HG03095 (cell line): ENCODE measurements around the gene LPCAT3.
A peak's percentile ranks its signal among the peaks of the same experiment; 100 is the strongest.

Experiments
- ATAC-seq: cut with Tn5 transposase; IDR thresholded peaks from one replicate; pipeline ENCODE4 v1.9.1; 2021; ENCODE audit warnings: moderate library complexity; ENCODE audit not compliant: unreplicated experiment

Gene LPCAT3

DNA sequence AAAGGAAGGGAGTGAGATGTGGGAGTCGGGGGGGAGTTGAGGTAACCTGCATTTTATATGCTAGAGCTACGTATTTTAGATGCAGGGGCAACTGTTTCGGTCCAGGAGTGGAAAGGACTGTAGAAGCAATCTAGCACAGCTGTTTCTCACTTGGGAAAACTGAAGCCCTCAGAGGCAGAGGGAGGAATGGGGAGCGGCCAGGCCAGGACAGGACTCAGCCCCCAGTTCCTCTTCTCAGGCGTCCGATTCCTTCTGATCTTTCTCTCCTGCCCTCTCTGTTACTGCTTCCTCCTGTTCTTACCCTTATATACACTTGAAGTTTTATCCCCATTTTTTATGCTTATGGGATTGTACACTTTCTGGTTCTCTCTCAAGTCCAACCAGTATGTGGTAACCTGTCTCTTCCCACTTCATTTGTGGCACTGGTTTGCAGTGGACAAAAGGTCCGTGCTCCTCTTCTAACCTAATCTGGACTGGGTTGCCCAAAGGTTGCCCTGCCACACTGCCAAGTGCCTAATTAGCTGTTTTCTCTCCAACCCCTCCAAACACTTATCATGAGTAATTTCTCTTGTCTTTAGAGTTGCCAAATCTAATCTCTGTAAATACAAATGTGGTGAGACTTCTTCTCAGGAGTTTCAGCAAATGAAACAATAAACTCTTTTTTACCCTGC, 16.2 kb downstream of the LPCAT3 start:
- no peak for ATAC-seq

- ATAC-seq: no peak
These were observed 19.4 kb downstream of the LPCAT3 start for GRCh38 chr12:6998715-6999451.

GRCh38 chr12:6996040-6996441, 22.2 kb downstream of the LPCAT3 start:
- ATAC-seq: no peak

DNA sequence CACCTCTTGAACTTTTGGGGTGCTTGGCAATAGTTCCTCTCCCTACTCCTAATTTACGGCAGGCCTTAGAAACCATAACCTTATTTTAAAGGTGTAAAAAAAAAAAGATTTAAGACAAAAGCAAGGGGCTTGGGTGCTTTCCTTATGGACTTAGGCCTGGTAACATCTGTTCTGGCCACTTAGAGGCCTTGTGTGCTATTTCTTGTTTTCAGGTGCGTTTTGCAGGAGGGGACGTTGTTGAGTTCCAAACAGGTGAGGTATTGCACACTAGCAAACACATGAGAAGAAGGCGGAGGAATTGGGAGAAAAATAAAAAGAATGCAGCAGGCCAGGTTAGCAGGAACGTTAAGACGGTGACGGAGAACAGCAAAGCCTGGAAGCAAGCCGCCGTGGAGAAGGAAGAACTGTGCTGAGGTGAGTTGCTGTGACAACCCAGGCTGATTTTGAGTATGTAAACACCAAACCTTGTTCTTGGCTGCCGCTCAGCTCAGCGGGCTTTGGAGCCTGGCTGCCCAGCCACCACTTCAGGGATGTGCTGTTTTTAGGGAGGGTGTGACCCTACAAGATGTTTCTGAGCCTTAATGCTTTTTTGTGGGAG, 30.2 kb downstream of the LPCAT3 start:
- no peak for ATAC-seq

DNA sequence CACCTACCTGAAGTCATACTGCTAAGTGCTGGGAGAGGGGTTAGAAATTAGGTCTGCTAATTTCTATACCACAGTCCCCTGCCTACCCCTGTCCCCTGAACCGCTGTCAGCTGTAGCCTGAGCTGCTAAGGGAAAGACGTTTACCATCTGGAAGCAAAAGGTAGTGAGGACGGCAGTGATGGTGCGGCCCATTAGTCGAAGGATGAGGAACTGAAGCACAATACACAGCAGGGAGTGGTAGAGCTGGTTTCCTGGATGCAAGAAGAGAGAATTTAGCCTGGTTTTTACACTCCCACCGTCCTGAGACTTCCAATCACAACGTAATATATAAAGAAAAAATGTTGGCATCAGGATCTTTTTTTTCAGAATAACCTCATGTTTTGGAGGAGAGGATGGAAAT, 35.7 kb downstream of the LPCAT3 start:
- no peak for ATAC-seq

- ATAC-seq: no peak
These were observed 36.9 kb downstream of the LPCAT3 start for GRCh38 chr12:6981152-6982052.

GRCh38 chr12:6980740-6981139, 37.5 kb downstream of the LPCAT3 start:
- no peak for ATAC-seq

GRCh38 chr12:6980075-6980474, 38.2 kb downstream of the LPCAT3 start:
- no peak for ATAC-seq

- ATAC-seq: no peak
These were observed 38.8 kb downstream of the LPCAT3 start for GRCh38 chr12:6979453-6979852.

DNA sequence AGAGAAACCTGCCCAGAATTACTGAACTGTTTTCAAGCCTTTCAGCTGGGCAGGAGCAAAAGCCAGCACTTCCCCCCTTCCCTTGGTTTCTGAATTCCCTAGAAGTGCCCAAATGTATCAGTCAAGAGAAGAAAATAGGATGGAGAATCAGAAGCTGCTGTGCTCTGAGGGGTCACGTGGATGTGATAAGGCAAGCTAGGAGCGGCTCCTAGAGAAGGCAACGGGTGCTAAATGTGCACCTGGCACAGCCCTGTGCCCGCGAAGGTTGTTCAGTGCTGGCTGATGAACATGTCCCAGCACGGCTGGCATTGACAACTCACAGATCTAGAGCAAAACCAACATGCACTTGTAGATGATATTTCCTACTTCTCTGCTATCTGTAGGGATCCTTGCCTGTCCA, 39.3 kb downstream of the LPCAT3 start:
- ATAC-seq: no peak

- no peak for ATAC-seq
These were observed 39.7 kb downstream of the LPCAT3 start for GRCh38 chr12:6978611-6979011.

DNA sequence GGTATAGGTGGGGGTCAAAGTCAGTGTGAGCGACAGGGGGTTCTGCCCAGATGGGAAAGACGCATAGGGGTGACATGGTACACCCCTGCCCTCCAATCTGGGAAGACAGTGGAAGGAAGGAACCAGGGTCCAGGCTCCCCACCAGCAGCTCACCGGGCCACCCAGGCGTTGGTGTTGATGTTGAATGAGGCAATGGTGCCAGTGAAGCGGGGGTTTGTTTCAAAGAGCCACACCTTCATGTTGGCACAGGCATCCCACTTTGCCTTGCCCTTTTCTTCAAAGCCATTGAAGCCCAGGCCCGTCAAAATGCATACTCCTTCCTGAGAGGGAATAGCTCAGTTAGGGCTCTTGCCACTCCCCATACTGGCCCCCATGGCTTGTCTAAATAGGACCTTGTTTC, 40.1 kb downstream of the LPCAT3 start:
- no peak for ATAC-seq

DNA sequence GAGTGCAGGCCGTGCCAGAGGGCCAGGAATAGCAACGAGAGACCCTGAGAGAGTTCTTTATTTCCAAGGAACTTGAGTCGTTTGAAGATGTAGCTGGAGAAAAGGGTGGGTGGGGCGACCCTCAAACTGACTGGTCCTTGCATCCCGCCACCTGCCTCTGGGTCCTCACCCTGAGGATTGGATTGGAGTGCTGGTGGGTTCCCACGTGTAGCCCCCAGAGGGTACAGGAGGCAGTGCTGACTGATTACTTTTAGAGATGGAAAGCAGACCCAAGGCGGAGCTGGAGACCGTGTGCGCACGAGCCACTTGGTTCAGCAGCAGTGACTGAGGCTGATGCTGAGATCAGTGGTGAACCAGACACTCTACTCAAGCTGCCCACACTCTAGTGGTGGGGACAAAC, 40.6 kb downstream of the LPCAT3 start:
- no peak for ATAC-seq

- ATAC-seq: no peak
These were observed 42.8 kb downstream of the LPCAT3 start for GRCh38 chr12:6975297-6976032.

DNA sequence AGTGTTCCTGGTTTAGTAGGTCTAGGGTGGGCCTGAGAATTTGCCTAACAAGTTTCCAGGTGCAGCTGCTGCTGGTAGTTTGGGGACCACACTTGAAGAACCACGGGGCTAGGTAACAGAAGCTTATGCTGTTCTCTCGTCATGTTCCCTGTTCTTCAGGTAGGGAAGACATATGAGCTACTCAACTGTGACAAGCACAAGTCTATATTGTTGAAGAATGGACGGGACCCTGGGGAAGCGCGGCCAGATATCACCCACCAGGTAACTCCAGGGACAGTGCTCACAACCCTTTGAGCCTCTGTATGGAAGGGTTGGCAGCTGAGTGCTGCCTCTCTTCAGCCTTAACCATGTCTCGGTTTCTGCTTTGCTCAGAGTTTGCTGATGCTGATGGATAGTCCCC, 44.1 kb downstream of the LPCAT3 start:
- no peak for ATAC-seq

- ATAC-seq: peak; percentile 1
These were observed 48.2 kb downstream of the LPCAT3 start for GRCh38 chr12:6970096-6970527.

DNA sequence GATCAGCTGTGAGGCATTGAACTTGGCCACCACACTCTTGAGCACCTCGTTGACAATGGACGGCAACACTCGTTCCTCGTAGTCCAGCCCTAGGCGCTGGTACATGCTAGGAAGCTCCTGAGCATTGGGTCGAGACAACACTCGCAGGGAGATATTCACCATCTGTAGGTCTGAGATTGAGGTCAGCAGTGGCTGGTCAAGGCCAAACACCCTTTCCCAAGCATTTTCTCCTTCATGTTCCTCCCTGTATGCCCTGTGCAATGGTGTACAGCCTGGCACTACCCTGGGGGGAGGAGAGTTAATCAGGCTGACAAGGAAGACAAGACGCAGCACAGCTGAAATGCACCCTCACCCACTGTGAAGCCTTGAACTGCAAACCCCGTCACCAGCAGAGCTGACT, 49.9 kb downstream of the LPCAT3 start:
- no peak for ATAC-seq

DNA sequence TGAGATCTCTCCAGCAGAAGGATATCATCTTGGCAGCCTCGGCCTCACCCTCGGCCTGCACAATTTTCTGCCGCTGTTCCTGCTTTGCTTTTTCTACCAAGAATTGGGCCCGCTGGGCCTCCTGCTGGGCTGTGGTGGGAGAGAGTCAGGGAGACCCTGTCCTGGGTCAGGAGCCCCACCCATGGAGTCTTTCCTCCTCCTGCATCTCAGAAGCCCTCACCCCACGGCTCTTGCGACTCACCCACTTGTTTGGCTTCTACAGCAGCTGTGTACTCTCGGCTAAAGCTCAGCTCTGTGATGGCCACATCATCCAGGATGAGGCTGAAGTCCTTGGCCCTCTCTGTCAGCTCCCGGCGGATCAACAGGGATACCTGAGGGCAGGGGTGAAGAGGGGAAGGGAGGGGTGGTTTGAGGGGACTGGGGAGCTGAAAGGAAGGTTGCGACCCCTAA, 50.6 kb downstream of the LPCAT3 start:
- ATAC-seq: no peak

DNA sequence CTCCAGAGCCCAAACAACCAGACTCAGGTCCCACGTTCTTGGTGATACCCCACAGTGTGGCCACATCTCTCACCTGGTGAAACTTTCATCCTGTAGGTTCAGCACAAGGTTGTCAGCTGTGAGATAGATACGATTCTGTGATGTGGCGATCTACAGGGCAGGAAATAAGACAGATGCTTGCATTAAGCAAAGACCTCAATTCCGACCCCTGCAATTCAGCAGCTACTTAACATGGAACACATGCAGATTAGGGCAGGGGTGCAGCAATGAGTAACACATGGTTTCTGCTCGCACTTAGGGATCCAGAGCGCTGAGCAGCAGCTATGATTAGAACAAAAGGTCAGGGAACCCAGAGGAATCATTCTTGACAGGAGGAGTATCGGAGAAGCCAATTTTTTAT, 51.9 kb downstream of the LPCAT3 start:
- ATAC-seq: no peak

DNA sequence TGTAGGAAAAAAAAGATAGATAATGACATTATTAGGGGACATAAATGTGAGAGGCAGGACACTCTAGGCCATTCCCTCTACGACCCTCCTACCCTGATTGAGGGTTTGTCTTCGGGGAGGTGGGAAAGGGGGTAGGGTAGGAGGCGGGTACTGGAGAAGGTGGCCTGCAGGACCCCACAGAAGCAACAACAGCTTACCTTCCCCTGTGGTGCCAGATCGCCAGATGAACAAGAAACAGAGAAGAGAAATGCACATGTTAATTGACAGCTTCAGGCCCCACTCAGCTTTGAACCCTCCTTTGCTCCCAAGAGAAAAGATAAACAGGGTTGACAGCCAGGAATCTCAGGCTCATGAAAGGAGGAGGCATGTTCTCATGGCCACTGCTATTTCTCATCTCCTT, 52.6 kb downstream of the LPCAT3 start:
- no peak for ATAC-seq
